GM12892 (cell line): ENCODE data around the gene BCORL1.

Experiments
- DNase-seq: peaks from one replicate; pipeline ENCODE4 v3.0.0; 2011; ENCODE audit not compliant: insufficient read length
- FAIRE-seq: peaks from 2 replicates; lab custom pipeline; 2011; peaks lifted over from hg19 to GRCh38; lab: Jason Lieb, UNC
- POLR2A ChIP-seq: IDR thresholded peaks from 2 replicates; pipeline ENCODE4 v1.6.1; 2011; ENCODE audit warnings: low read depth, low read length, control low read depth
- POLR2AphosphoS5 ChIP-seq: IDR thresholded peaks from 2 replicates; pipeline ENCODE4 v1.6.1; 2011; ENCODE audit warnings: low read depth, low read length, control low read depth
- TAF1 ChIP-seq: IDR thresholded peaks from 2 replicates; pipeline ENCODE4 v1.6.1; 2011; ENCODE audit warnings: low read depth, mild to moderate bottlenecking, control low read depth, low read length, borderline replicate concordance

BCORL1 gene

GRCh38 chrX:130086447-130087206 lies 104.2 kb downstream of the BCORL1 start:
- TF ChIP-seq POLR2A: no peak; the same call in 1 of the 2 replicates
- TF ChIP-seq TAF1: peak; percentile 39; the same call in 1 of the 2 replicates
- peak; percentile 86 for FAIRE-seq
- no peak for DNase-seq

DNA sequence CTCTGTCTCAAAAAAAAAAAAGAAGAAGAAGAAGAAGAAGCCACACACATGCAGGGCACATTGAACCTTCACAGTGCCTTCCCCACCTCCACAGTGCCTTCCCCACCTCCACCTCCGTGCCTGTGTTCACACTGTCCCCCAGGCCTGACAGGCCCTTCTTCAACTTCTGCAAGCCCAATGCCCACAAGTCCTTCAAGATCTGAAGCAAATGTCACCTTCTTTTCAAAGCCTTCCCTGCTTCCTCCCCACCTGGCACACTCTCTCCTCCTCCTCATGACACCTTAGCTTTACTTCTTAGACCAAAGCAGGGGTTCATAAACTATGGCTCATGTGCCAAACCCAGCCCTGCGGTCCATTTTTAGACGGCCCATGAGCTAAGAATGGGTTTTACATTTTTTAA lies 107.9 kb downstream of the BCORL1 start:
- FAIRE-seq (no peak), DNase-seq (no peak)
- TF ChIP-seq TAF1 (no peak), POLR2A (no peak), POLR2AphosphoS5 (no peak)

DNA sequence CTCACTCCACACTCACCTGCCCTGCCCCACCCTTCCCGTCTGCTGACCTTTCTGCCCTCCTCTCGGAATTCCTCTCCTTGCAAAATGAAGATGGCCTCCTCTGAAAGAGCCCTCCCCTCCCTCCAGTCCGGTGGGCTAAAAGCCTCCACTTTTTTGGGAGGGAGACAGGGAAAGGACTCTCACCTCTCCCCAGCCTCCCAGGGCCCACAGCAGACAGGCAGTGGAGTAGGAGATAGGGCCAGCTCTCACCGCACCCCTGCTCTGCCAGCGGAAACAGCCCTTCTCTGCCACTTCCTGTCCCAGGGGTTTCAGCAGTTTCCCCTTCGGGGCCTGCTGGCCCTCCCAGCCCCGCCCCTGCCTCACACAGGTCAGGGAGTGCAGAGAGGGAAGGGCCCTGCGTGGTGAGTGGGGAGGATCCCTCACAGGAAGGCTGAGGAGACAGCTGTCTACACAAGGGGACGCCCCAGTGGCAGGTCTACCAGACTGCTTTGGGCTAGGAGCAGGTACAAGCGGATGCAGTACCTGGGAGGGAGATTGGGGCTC lies 109.6 kb downstream of the BCORL1 start:
- DNase-seq: peak; percentile 90
- peak; percentile 97 for FAIRE-seq
- TF ChIP-seq POLR2AphosphoS5 (0 out of 2 replicates have a peak, but pooled peaks have one; percentile 23), TAF1 (peak; percentile 47; the same call in 1 of the 2 replicates), POLR2A (peak; percentile 80)

DNA sequence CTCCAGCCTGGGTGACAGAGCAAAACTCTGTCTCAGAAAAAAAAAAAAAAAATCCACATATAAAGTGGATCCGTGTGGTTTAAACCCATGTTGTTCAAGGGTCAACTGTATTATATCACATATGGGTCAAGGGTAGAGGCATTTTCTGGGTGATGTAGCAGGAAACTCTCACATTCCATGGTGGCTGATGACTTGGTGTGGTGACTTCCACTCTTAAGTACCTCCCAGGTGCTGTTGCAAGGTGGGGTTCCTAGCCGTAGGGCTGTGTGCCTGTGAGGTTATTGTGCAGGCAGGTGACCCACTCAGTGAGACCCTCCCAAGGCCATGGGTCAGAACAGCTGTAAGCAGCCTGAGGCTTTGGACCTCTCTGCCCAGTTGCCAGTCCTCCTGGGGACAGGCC lies 110.8 kb downstream of the BCORL1 start:
- no peak for DNase-seq
- no peak for FAIRE-seq
- TF ChIP-seq TAF1 (no peak), POLR2AphosphoS5 (no peak), POLR2A (no peak)

DNA sequence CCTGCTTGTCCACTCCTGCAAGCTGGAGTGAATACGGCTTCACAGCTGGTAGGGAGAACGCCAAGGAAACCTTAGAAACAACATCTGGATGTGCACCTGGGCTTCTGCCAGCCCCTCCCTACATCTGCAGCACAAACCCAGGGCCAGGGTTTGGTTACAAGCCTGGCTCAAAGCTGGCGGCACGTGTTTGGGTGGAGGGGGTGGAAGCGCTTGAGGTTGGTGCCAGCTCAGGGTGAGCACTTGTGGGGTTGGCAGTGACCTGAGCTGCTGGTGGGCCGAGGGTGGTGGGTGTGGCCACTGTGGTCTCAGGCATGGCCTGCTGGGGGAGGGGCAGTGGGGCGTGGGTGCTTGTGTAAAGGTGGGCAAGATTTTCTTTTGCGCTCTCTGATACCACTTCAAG lies 112.3 kb downstream of the BCORL1 start:
- FAIRE-seq (no peak), DNase-seq (no peak)
- TF ChIP-seq POLR2AphosphoS5 (no peak), POLR2A (no peak), TAF1 (no peak)

GRCh38 chrX:130095249-130096030 lies 113.0 kb downstream of the BCORL1 start:
- no peak for TF ChIP-seq POLR2AphosphoS5
- no peak for TF ChIP-seq POLR2A
- no peak for TF ChIP-seq TAF1
- no peak for DNase-seq
- FAIRE-seq: no peak

DNA sequence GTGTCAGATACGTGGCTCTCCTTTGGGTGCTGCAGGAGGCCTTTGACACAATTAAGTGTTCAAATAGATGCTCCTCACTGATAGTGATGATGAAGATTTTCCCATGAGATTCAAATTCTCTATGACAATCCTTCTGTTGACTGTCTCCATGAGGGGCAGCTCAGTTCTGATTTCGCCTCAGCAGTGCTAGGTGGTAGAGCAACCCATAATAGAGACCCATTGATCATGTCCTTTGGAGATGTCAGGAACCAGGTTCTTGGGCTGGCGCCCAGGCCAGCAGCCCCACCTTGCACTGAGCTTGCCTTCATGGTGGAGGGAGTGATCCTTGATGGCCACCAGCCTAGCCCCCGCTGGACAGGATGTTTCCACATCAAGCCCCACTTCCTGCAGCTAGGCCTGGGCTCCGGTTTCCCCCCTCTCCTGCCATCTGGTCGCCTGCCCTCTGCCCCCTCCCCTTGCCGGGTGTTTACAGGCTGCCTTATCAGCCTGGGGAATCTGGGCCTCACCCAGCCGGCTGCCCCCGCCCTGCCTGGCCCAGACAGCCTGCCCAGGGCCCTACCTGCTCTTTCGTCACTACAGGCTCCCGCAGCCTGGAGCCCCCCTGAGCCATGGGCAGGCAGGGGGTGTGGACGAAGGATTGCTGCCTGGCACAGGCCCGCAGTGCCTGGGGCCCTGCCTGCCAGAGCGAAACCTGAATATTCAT lies 115.2 kb downstream of the BCORL1 start:
- TF ChIP-seq POLR2AphosphoS5 (no peak), POLR2A (no peak), TAF1 (no peak)
- DNase-seq (no peak), FAIRE-seq (no peak)

DNA sequence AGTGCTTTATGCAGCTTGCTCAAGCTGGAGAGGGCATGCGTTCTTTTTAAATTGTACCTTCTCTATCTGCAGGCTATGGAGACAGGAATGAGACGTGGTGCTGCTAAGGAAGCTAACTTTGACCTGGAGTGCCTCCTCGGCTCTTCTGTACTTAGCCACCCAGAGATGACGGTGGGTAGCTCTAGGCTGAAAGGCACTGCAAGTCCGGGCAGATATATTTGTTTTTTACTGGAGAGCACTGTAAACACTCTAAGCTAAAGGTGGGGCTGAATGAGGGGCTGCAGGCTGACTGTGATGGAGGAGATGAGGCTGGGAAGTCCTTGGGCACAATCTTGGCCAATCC lies 115.7 kb downstream of the BCORL1 start:
- TF ChIP-seq POLR2A: no peak
- TF ChIP-seq TAF1: no peak
- TF ChIP-seq POLR2AphosphoS5: no peak
- DNase-seq (no peak), FAIRE-seq (no peak)

GRCh38 chrX:130100180-130100579 lies 117.7 kb downstream of the BCORL1 start:
- DNase-seq: no peak
- FAIRE-seq: no peak
- TF ChIP-seq POLR2A: no peak
- TF ChIP-seq POLR2AphosphoS5: no peak
- TF ChIP-seq TAF1: no peak

DNA sequence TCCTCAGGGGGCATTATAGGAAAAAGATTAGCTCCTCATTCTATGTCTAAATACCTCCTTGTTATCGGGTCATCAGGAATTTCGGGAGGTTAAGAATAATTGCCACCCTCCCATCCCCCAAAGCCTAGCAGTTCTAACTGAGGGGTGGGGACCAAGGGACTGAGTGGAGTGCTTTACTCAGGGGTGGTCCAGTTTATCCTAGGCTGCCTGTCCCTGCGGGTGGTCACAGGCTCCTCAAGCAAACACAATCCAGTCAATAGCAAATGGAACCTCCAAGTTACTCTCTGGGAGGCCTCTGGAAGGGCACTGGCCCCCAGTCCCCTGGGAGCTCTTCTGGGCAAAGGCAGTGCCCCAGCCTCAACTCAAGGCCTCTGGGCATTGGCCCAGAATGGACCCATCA lies 121.2 kb downstream of the BCORL1 start:
- TF ChIP-seq TAF1 (no peak), POLR2AphosphoS5 (no peak)
- DNase-seq: no peak
- FAIRE-seq: no peak

DNA sequence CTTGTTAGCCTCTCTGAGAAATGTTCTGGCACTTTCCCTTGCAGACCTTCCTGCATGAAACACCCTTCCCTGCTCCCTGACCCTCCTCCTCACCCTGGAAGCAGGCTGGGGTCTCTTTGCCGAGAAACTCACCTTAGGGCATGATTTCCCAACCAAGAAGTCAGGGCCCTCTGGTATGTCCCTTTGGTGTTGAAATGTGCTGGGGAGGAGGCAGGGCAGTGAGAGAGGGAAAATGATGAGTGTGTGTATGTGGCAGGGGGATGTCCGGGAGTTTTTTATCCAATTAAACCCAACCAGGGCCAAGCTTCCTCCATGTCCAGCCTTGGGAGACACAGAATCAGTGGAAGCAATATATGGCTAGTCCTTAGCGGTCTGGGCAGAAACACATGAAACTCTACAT lies 122.8 kb downstream of the BCORL1 start:
- no peak for TF ChIP-seq POLR2AphosphoS5
- TF ChIP-seq POLR2A: no peak
- TF ChIP-seq TAF1: no peak
- no peak for FAIRE-seq
- no peak for DNase-seq
